ENCODE measurements around the gene TRIM49D2. TPM values are rescaled to one million over a fixed set of nuclear protein-coding genes. Genes with fewer than 3 reads are reported as not detected.

The TRIM49D2 gene
- not detected in 2 replicates for total RNA-seq

GRCh38 chr11:89923764-89924163 lies at the start of gene TRIM49D2:
TSS of gene TRIM49D2 (plus strand) at chr11:89924064. CDS start at chr11:89926762, 2,698 bp downstream.

GRCh38 chr11:89922195-89922660 lies 1.6 kb upstream of the TRIM49D2 start, which contains the start of gene TRIM49D1:
TSS of gene TRIM49D1 (minus strand) at chr11:89922245. CDS start at chr11:89917710, 4,535 bp downstream.

GRCh38 chr11:89965737-89966136 lies 41.9 kb downstream of the TRIM49D2 start, which contains the start of gene TRIM64:
TSS of gene TRIM64 (plus strand) at chr11:89966037. CDS start at chr11:89968504, 2,467 bp downstream.

Other genes with a start within 250 kb of the TRIM49D2 start
- not detected in 2 replicates for gene TRIM77, start 213.8 kb upstream of the TRIM49D2 start, total RNA-seq
- not detected in 2 replicates for gene TRIM49, start 115.5 kb upstream of the TRIM49D2 start, total RNA-seq
- gene TRIM64B, start 45.6 kb upstream of the TRIM49D2 start, total RNA-seq, result under 0.01 TPM in 1 of 2 replicates, not detected in the other
- not detected in 2 replicates for gene TRIM49D1, start 1.8 kb upstream of the TRIM49D2 start, total RNA-seq
- not detected in 2 replicates for gene TRIM64, start 42.0 kb downstream of the TRIM49D2 start, total RNA-seq
- gene TRIM49C, start 107.0 kb downstream of the TRIM49D2 start, total RNA-seq, result not detected in 2 replicates
- gene UBTFL1, start 161.9 kb downstream of the TRIM49D2 start, total RNA-seq, result not detected in 2 replicates
- 0.16 and 0.25 TPM in 2 replicates for gene NAALAD2, start 210.6 kb downstream of the TRIM49D2 start, total RNA-seq